SK-N-MC (cell line): ENCODE measurements around the gene XRCC6.

Source experiments
- EZH2 ChIP-seq: fragments of 200-600 bp; sonication (generic); IDR thresholded peaks from one replicate; pipeline ENCODE4 v1.6.1; 2017; ENCODE audit warnings: antibody characterized with exemption
- FOXP2 ChIP-seq: optimal IDR thresholded peaks from 2 replicates; pipeline ENCODE3; 2011; ENCODE audit warnings: mild to moderate bottlenecking, moderate library complexity; ENCODE audit not compliant: insufficient read depth; ENCODE audit errors: extremely low read length, control extremely low read depth
- POLR2AphosphoS5 ChIP-seq: IDR thresholded peaks from 2 replicates; pipeline ENCODE4 v1.6.1; 2012; ENCODE audit warnings: mild to moderate bottlenecking, low read depth, low read length, borderline replicate concordance

GRCh38 chr22:41596776-41597634, 24.1 kb upstream of the XRCC6 start:
- TF ChIP-seq POLR2AphosphoS5 (no peak), EZH2 (no peak), FOXP2 (no peak)
